K562 (cell line): Measurements from ENCODE around the gene TFB2M. TPM values are rescaled to one million over a fixed set of nuclear protein-coding genes. Genes with fewer than 3 reads are reported as not detected.

ENCODE experiments used
- ATAC-seq: fragments of 200-7000 bp; cut with Tn5 transposase; 3 replicates; pipeline ENCODE4 v1.9.1; 2020; ENCODE audit warnings: moderate library complexity
- BruUV-seq: library from RNA; stranded (reverse); fragments of 400-500 nt; replicated peaks from 2 replicates; lab custom pipeline; 2021; lab: Mats Ljungman, UMichigan
- CTCF ChIA-PET: fragments of 300-600 bp; formaldehyde crosslinking; extraction: SDS; loops from one replicate; lab custom pipeline; 2021; ENCODE audit warnings: low intra/inter-chr PET ratio; lab: Yijun Ruan, JAX
- POLR2A ChIA-PET: fragments of 300-600, 350-650 bp; sonication (Branson Sonifier 250); formaldehyde crosslinking; extraction: SDS; loops from one replicate; lab custom pipeline; 2021; ENCODE audit warnings: antibody characterized with exemption, inconsistent platforms; lab: Yijun Ruan, JAX
- DNase-seq, 4 experiments: peaks; one replicate each; pipeline versions ENCODE4 v3.0.0 to v3.0.0-alpha.2; 2011 to 2018; ENCODE audit warnings: low spot score in 3 of 4, mixed read lengths in 3 of 4; ENCODE audit errors: extremely low read depth in 1 of 4
- FAIRE-seq: peaks from 2 replicates; lab custom pipeline; 2011; peaks lifted over from hg19 to GRCh38; lab: Jason Lieb, UNC
- H2AFZ ChIP-seq: 2 replicates; pipeline ENCODE4 v1.6.0; 2011; ENCODE audit warnings: low read depth, low read length, control low read depth, inconsistent platforms
- H3K27ac ChIP-seq: fragments of 200-600 bp; 3 replicates; pipeline ENCODE4 v1.8.0; 2011; ENCODE audit warnings: low read depth, mild to moderate bottlenecking, control low read depth, inconsistent platforms, low read length, moderate library complexity, mixed read lengths; ENCODE audit errors: extremely low read depth
- H3K27me3 ChIP-seq, 2 experiments: fragments of 300-600 bp in 1 of 2; 2 replicates in 1 of 2; 3 replicates in 1 of 2; pipeline versions ENCODE4 v1.6.0 to v1.8.0; 2011; ENCODE audit warnings: inconsistent platforms in 2 of 2, low read length in 2 of 2, mild to moderate bottlenecking in 1 of 2, mixed read lengths in 1 of 2, moderate library complexity in 1 of 2; ENCODE audit not compliant: control insufficient read depth in 2 of 2, insufficient read depth in 2 of 2
- H3K36me3 ChIP-seq: fragments of 300-600 bp; 3 replicates; pipeline ENCODE4 v1.8.0; 2011; ENCODE audit warnings: mild to moderate bottlenecking, low read length, inconsistent platforms; ENCODE audit not compliant: control insufficient read depth, insufficient read depth
- H3K4me1 ChIP-seq, 2 experiments: fragments of 200-600 bp in 1 of 2; replicated peaks in 1 of 2; 2 replicates in 1 of 2; 3 replicates in 1 of 2; pipeline versions ENCODE4 v1.5.1 to v1.8.0; 2011; ENCODE audit warnings: inconsistent platforms in 2 of 2, low read length in 2 of 2, mild to moderate bottlenecking in 1 of 2, mixed read lengths in 1 of 2, moderate library complexity in 1 of 2; ENCODE audit not compliant: control insufficient read depth in 2 of 2, insufficient read depth in 2 of 2
- H3K4me2 ChIP-seq: 2 replicates; pipeline ENCODE4 v1.6.1; 2011; ENCODE audit warnings: low read length, control low read depth, inconsistent platforms, mixed read lengths; ENCODE audit not compliant: insufficient read depth
- H3K4me3 ChIP-seq: fragments of 200-600 bp; sonication (generic), shearing (Covaris generic); 2 replicates; pipeline ENCODE4 v1.5.1; 2016; ENCODE audit warnings: control low read depth, inconsistent platforms
- H3K79me2 ChIP-seq: fragments of 200-600 bp; 3 replicates; pipeline ENCODE4 v1.8.0; 2011; ENCODE audit warnings: low read length, inconsistent platforms; ENCODE audit not compliant: control insufficient read depth, insufficient read depth
- H3K9ac ChIP-seq, 2 experiments: 2 replicates each; pipeline versions ENCODE4 v1.6.0 to v1.6.1; 2011; ENCODE audit warnings: low read depth in 2 of 2, low read length in 2 of 2, control low read depth in 1 of 2, inconsistent platforms in 1 of 2, mild to moderate bottlenecking in 1 of 2, mixed read lengths in 1 of 2; ENCODE audit not compliant: insufficient read depth in 1 of 2
- H3K9me1 ChIP-seq: one replicate; pipeline ENCODE4 v1.6.0; 2011; ENCODE audit warnings: inconsistent platforms, mild to moderate bottlenecking, low read length, moderate library complexity; ENCODE audit not compliant: control insufficient read depth, insufficient read depth
- H3K9me3 ChIP-seq: replicated peaks from 2 replicates; pipeline ENCODE4 v1.5.1; 2011; ENCODE audit warnings: low read depth, low read length, inconsistent platforms; ENCODE audit not compliant: control insufficient read depth, insufficient read depth
- H4K20me1 ChIP-seq: replicated peaks from 2 replicates; pipeline ENCODE4 v1.6.1; 2011; ENCODE audit warnings: low read length, inconsistent platforms, mixed read lengths; ENCODE audit not compliant: control insufficient read depth, insufficient read depth
- BHLHE40 ChIP-seq: IDR thresholded peaks from 2 replicates; pipeline ENCODE4 v1.6.1; 2011; ENCODE audit warnings: low read length, improper control_type of control experiment
- COPS2 ChIP-seq: fragments of 450-650 bp; conservative IDR thresholded peaks from 2 replicates; pipeline ENCODE4 v1.6.1; 2016; ENCODE audit warnings: mild to moderate bottlenecking, moderate library complexity
- CREBBP ChIP-seq: IDR thresholded peaks from one replicate; pipeline ENCODE4 v1.6.1; 2012; ENCODE audit warnings: low read depth, mild to moderate bottlenecking, control low read depth, inconsistent platforms, low read length
- ETS2 ChIP-seq: IDR thresholded peaks from 2 replicates; pipeline ENCODE4 v1.6.1; 2016; ENCODE audit warnings: borderline replicate concordance, missing genetic modification characterization, mild to moderate bottlenecking, moderate library complexity, missing compliant biosample characterization; ENCODE audit not compliant: poor library complexity, severe bottlenecking
- GATAD2B ChIP-seq: fragments of 450-650 bp; IDR thresholded peaks from 2 replicates; pipeline ENCODE4 v1.6.1; 2017; ENCODE audit warnings: mild to moderate bottlenecking, borderline replicate concordance
- JUNB ChIP-seq: fragments of 450-650 bp; formaldehyde crosslinking; conservative IDR thresholded peaks from 2 replicates; pipeline ENCODE4 v1.4.0; 2020; ENCODE audit warnings: mild to moderate bottlenecking
- MAFG ChIP-seq: fragments of 450-650 bp; conservative IDR thresholded peaks from 2 replicates; pipeline ENCODE4 v1.6.1; 2016; ENCODE audit warnings: missing genetic modification characterization, missing compliant biosample characterization
- MCM7 ChIP-seq, 2 experiments: fragments of 450-650 bp; IDR thresholded peaks; 2 replicates each; pipeline ENCODE4 v1.6.1; 2016 to 2018
- MEF2D ChIP-seq: conservative IDR thresholded peaks from 2 replicates; pipeline ENCODE4 v1.6.1; 2016; ENCODE audit warnings: low read depth, missing genetic modification characterization, missing compliant biosample characterization
- NFE2 ChIP-seq: IDR thresholded peaks from 2 replicates; pipeline ENCODE4 v1.6.1; 2014; ENCODE audit warnings: antibody characterized with exemption, low read depth
- NUFIP1 ChIP-seq: fragments of 450-650 bp; IDR thresholded peaks from 2 replicates; pipeline ENCODE4 v1.6.1; 2018; ENCODE audit not compliant: partially characterized antibody
- PCBP1 ChIP-seq: fragments of 200-400 bp; formaldehyde crosslinking; IDR thresholded peaks from 2 replicates; pipeline ENCODE4 v1.6.1; 2018; ENCODE audit warnings: mild to moderate bottlenecking, low read depth, low read length; ENCODE audit not compliant: poor library complexity, severe bottlenecking
- POLR2AphosphoS2 ChIP-seq: IDR thresholded peaks from 2 replicates; pipeline ENCODE4 v1.6.1; 2012; ENCODE audit warnings: low read length, improper control_type of control experiment
- RFX5 ChIP-seq: IDR thresholded peaks from 2 replicates; pipeline ENCODE4 v1.6.1; 2011; ENCODE audit warnings: low read depth, mild to moderate bottlenecking, improper control_type of control experiment, low read length
- SNRNP70 ChIP-seq: fragments of 200-400 bp; formaldehyde crosslinking; optimal IDR thresholded peaks from 2 replicates; pipeline ENCODE3; 2017; ENCODE audit warnings: low read depth, low read length
- SREBF2 ChIP-seq: sonication (generic); formaldehyde crosslinking; IDR thresholded peaks from 2 replicates; pipeline ENCODE4 v1.4.0; 2020; ENCODE audit warnings: mild to moderate bottlenecking, missing genetic modification reagents
- ZBTB7A ChIP-seq: IDR thresholded peaks from 2 replicates; pipeline ENCODE4 v1.6.1; 2011; ENCODE audit warnings: low read depth, mild to moderate bottlenecking, low read length, moderate library complexity, borderline replicate concordance; ENCODE audit not compliant: control insufficient read depth
- ZNF280B ChIP-seq: fragments of 250-450 bp; sonication (Bioruptor Pico); IDR thresholded peaks from 2 replicates; pipeline ENCODE4 v1.5.1; 2021; ENCODE audit warnings: mild to moderate bottlenecking
- ZNF695 ChIP-seq: fragments of 450-650 bp; formaldehyde crosslinking; IDR thresholded peaks from 2 replicates; pipeline ENCODE4 v1.4.0; 2020; ENCODE audit warnings: mild to moderate bottlenecking, moderate library complexity
- WGBS: fragments of 100-300 bp; shearing (Covaris generic); methylation state at CpG from one replicate; pipeline ENCODE4 v1.1.6; 2016; ENCODE audit warnings: low coverage, mixed read lengths; ENCODE audit not compliant: insufficient coverage; ENCODE audit errors: missing lambda C conversion rate; 5-methylcytosine and 5-hydroxymethylcytosine counted together
- in situ Hi-C: fragments of 300-500 bp; cut with MboI; formaldehyde crosslinking; loops from 4 replicates; pipeline ENCODE4 v1.15.0; 2018; ENCODE audit warnings: inconsistent platforms, mixed read lengths
- intact Hi-C: fragments of 100-400 bp; cut with micrococcal nuclease; formaldehyde crosslinking; loops from 2 replicates; pipeline ENCODE4 v1.14.2; 2022
- polyA plus RNA-seq, 8 experiments: library from polyadenylated mRNA; depleted of rRNA in 4 of 8; stranded (reverse) in 5 of 8; unstranded in 3 of 8; fragments of >200 nt; fragmentation: Nextera tagmentation in 2 of 8; fragmentation: Illumina TruSeq in 1 of 8; extraction: Ambion mirVana in 2 of 8; extraction: Trizol in 1 of 8; gene quantifications; 2 replicates each; pipeline versions ENCODE4 v1.2.1 to v1.2.3, GENCODE V29; 2011 to 2014; ENCODE audit warnings: inconsistent platforms in 1 of 8, missing spikeins in 1 of 8
- total RNA-seq, 7 experiments: library from RNA; depleted of rRNA in 6 of 7; stranded (reverse); fragments of >200 nt in 6 of 7; fragmentation: Illumina TruSeq in 2 of 7; extraction: Trizol in 2 of 7; gene quantifications; 2 replicates each; pipeline versions ENCODE4 v1.2.1 to v1.2.3, GENCODE V29; 2011 to 2021; ENCODE audit warnings: low replicate concordance in 1 of 7

Gene TFB2M
- total and polyA plus RNA-seq, 9 of the 15 experiments (the other 6 are each of a cell fraction or from before 2014, with no cell fraction given), result 55.1 to 162 (median 70.6) TPM

GRCh38 chr1:246526380-246526779 lies 39.7 kb downstream of the TFB2M start:
- Histone ChIP-seq H3K4me1 (peaks cover 0 to 9% of the 10 kb centered on the region in 2 experiments; a peak in 2 of 5 replicates), H3K79me2 (no peaks in the 10 kb centered on the region), H3K4me3 (no peak overlapping the region), H4K20me1 (no peaks in the 10 kb centered on the region), H3K9me1 (no peaks in the 10 kb centered on the region), H3K4me2 (no peak overlapping the region), H3K27ac (no peak overlapping the region), H3K9ac (no peak overlapping the region), H2AFZ (no peak overlapping the region), H3K27me3 (peaks cover 0 to 17% of the 10 kb centered on the region in 2 experiments; a peak in 2 of 5 replicates), H3K9me3 (peaks cover 7% of the 10 kb centered on the region), H3K36me3 (no peaks in the 10 kb centered on the region)
- FAIRE-seq (no peak), ATAC-seq (no peak), DNase-seq (no peak)
- CTCF ChIA-PET, result no interaction called here
- POLR2A ChIA-PET, result no interaction called here
- BruUV-seq, result no TSS peak
- in situ Hi-C loops (no loop called here), intact Hi-C loops (no loop called here)
- TF ChIP-seq POLR2AphosphoS2 (no peak), PCBP1 (no peak), NFE2 (no peak), NUFIP1 (no peak), MEF2D (tag) (no peak), SREBF2 (CRISPR knock-in tag) (no peak), ZNF280B (no peak), MCM7 (IDR thresholded peaks at IDR 0.05) (no peak), RFX5 (no peak), COPS2 (no peak), JUNB (CRISPR knock-in tag) (no peak), MAFG (tag) (no peak), ZNF695 (no peak), SNRNP70 (no peak), ZBTB7A (no peak), BHLHE40 (no peak), ETS2 (tag) (no peak), GATAD2B (no peak), CREBBP (no peak)
- 23% methylated on average over 4 of the region's 4 CpGs for WGBS
